GM19043 (cell line): ENCODE data around the gene DPM1.
A peak's percentile ranks its signal among the peaks of the same experiment; 100 is the strongest.

Experiments used
- ATAC-seq: cut with Tn5 transposase; IDR thresholded peaks from one replicate; pipeline ENCODE4 v1.9.1; 2021; ENCODE audit warnings: low read depth; ENCODE audit not compliant: unreplicated experiment

The DPM1 gene

GRCh38 chr20:50932016-50932485 lies 26.3 kb downstream of the DPM1 start:
- ATAC-seq: no peak

DNA sequence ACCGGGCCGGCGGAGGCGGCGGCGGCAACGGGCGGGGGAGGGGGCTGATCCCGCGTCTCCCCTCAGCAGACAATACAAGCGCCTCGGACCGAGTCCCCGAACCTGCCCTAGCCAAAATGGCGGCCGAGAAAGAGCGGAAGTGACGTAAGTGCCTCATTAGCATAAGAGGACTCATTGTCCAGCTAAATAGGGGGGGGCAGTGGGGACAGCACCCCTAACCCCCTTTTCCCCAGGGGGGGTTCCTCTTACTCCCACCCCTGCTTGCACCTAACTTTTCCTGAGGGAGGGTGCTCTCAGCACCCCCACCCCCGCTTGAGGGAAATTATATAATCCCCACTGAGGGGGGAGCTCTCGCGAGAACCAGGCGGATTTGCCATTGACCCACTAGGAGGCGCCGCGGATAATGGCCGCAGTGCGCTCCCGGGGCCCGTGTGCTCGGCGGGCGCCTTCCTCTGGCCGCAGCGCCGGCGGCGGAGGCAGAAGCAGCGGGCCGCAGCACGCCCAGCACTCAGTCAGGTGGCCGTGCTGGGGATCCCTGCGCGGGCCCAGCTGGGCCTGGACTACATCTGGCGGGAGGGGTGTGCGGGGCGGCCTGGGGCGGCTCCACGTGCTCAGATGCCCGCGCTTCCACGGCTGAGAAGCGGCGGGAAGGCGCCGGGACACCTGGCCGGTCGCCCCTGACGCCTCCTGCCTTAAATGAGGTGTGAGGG lies 26.9 kb downstream of the DPM1 start, which contains the start of gene ADNP:
Gene ADNP (minus strand): TSS at position 132 of the 710 bp plus-strand sequence. CDS start 27,441 bp downstream, outside the sequence.
- ATAC-seq: peak; percentile 55

- no peak for ATAC-seq
Measured at GRCh38 chr20:50930976-50931305, 27.4 kb downstream of the DPM1 start.

DNA sequence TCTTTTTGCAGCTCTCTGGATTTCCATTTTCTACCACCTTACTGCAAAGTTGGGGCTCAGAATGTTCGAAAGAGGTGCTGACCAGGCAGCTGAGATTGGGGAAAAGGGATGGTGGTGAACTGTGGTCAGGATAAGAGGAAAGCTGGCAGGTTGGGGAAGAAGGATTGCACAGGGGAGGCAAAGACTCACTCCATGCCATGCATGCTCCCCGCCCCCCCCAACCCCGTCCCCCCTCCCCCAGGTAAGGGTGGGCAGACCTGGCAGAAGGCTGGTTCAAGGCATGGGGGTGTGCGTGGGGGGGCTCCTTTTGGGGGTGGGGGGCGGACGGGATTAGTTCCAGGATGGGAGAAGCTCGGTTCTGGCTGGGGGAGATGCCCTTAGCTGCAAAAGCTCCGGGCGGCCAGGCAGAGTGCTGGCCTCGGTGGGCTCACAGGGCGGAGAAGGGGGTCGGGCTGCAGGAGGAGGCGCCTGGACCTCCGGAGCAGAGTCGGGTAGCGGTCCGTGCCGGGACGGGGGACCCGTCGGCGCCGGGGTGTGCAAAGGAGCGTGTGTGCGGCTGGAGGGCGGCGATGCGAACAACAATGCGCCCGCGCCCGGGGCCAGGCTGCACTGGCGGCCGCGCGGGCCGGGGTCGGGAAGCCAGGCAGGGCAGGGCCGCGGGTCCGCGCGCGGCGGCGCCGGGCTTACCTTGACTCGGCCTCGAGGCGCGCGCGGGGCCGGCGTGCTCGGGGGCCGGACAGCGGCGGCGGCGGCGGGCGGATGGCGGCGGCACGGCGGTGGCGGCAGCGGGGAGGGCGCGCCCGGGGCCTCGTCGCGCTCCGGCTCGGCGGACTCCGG lies 28.0 kb downstream of the DPM1 start:
- ATAC-seq: no peak

- ATAC-seq: peak; percentile 64
Measured at GRCh38 chr20:50929299-50930138, 28.8 kb downstream of the DPM1 start.

- ATAC-seq: no peak
Measured at GRCh38 chr20:50928469-50928868, 29.9 kb downstream of the DPM1 start.

- ATAC-seq: no peak
Measured at GRCh38 chr20:50926530-50926929, 31.8 kb downstream of the DPM1 start.

GRCh38 chr20:50924261-50924920 lies 33.9 kb downstream of the DPM1 start:
- ATAC-seq: no peak

DNA sequence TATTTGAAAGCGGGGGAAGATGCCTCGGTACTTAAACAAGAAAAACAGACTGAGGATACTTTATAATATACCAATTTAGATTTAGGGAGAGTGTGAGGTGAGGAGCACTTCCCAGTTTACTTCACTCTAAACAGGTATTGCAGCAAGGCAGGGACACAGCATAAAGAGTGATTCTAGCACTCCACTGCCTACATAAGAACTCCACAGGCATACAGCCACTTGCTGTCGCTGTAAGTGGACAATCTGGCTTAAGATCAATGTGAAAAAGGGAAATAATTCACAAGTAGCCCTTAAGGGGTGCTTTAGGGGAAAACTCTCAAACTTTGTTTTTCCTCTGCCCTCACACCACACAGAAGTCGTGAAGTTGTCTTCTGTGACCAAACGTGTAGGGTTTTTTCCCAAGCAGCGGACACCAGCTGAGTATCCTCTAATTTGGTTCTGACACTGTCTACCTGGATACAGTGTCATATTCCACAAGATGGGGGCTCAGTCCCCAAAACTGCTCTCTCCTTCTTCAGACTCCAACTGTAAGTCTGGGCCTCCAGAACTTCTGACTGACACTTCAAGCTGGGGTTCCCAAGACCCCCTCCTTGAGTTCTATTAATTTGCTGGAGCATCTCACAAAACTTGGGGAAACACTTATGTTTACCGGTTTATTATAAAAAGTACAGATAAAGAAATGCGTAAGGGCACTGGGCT lies 36.4 kb downstream of the DPM1 start:
- ATAC-seq: no peak

DNA sequence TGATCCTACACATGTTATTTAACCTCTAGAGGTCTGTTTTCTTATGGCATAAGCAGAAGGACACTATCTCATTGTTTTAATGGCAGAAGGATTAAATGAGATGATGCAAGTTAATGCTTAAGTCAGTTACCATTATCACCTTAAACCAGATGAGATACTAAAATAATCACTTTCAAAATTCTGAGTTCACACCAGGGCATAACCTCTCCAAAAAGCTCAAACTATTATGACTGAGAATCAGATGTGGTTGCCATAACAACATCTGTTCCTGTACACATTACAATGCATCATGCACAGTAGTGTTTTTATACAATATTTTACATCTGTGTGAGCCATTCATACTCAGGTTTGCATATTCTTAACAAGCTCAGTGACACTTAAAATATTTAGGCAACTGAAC lies 37.3 kb downstream of the DPM1 start:
- ATAC-seq: no peak

DNA sequence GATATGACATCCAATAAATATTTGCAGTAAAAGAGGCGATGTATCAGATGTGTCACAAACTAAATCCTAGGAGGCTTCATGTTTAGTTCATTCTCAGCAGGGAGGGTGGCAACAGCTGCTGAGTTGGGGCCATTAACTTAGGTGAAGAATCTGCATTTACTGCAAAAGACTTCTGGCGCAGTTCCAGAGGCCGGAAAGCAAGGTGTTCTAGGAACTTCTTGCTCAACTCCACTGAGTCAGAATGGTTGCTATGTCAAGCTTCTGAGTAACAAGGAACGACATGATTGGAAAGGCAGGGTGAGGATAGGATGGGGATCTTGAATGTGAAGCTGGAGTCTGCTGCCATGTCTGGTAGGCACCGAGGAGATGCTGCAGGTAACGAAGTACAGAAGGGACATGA lies 38.8 kb downstream of the DPM1 start:
- no peak for ATAC-seq

GRCh38 chr20:50918403-50918802 lies 39.9 kb downstream of the DPM1 start:
- ATAC-seq: no peak

DNA sequence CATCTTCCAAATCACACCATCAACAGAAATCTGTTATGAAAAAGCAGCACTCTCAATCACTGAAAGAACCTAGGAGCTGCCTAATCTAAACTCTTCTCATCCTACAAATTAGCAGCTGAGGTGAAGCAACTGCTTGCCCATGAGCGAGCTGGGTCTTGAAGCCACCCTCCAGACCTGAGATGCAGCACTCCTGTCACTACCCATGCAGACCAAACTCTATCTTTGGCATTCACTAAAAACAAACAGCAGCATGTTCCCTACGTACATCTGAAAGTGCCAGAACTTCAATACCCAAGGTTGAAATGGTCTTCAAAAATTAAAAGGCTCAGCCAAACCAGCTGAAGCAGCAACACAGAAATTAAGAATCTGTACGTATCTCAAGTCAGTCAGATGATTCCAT lies 41.4 kb downstream of the DPM1 start:
- ATAC-seq: no peak

- no peak for ATAC-seq
Measured at GRCh38 chr20:50916257-50916656, 42.1 kb downstream of the DPM1 start.

GRCh38 chr20:50915424-50915823 lies 42.9 kb downstream of the DPM1 start:
- ATAC-seq: no peak

- ATAC-seq: no peak
Measured at GRCh38 chr20:50913690-50914375, 44.5 kb downstream of the DPM1 start.

GRCh38 chr20:50911716-50912115 lies 46.6 kb downstream of the DPM1 start:
- ATAC-seq: peak; percentile 46

DNA sequence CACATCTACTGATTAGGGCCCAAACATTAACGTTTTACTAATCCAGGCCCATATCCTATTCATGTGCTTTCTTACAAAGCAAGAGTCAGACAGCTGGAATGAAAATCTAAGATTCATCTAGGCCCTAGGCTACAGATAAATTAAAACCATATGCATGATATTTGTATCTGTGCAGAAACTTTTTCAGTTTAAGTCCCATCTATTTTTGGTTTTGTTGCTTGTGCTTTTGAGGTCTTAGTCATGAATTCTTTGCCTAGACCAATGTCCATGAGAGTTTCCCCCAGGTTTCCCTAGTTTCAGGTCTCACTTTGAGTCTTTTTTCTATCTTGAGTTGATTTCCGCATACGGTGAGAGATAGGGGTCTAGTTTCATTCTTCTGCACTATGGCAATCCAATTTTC lies 47.3 kb downstream of the DPM1 start:
- no peak for ATAC-seq

DNA sequence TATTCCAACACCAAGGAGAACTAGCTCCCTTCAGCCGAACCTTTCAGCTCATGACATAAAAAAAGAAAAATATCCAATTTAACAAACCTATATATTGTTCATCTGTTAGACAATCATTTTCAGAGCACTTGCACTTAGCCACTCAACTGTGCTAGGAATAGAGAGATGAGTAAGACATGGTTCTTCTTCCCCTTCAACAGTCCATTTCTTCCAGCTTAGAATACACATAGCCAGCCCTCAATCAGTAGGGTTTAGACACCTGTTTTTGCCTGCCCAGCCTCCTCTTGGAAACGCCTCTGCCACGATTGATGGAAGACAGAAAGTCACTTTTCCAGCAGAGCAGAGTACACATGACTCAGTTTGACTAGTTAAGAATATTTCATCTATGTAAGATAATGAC lies 48.9 kb downstream of the DPM1 start:
- no peak for ATAC-seq
